ENCODE measurements around the gene IGLON5. TPM values are rescaled to one million over a fixed set of nuclear protein-coding genes. Genes with fewer than 3 reads are reported as not detected.

IGLON5 gene
- not detected for total RNA-seq

- Histone ChIP-seq H3K9me3 (peaks cover 0 to 22% (median 0%) of the 10 kb centered on the region in 3 donors), H3K36me3 (no peaks in the 10 kb centered on the region), H3K4me3 (no peak within 1 kb of the TSS), H3K27me3 (peaks cover 95% of the 10 kb centered on the region), H3K27ac (no peak within 1 kb of the TSS), H3K4me1 (no peaks in the 10 kb centered on the region)
- no peak for ATAC-seq
- 0% methylated on average over 2 of the region's 76 CpGs; no CpG with 5 or more reads in 1 of the 2 donors for WGBS, 2 donors (ENCODE audit: low coverage in 1 of 2)
- TF ChIP-seq EP300 (IDR thresholded peaks at IDR 0.05) (no peak), CTCF (IDR thresholded peaks at IDR 0.05) (no peak), POLR2AphosphoS5 (IDR thresholded peaks at IDR 0.05) (no peak), POLR2A (IDR thresholded peaks at IDR 0.05) (no peak)
Observed at GRCh38 chr19:51311351-51312257, at the start of gene IGLON5. Gene IGLON5, plus strand, starts transcription at chr19:51311644. Its CDS starts 204 bp downstream, at chr19:51311848.

GRCh38 chr19:51263808-51264207, 47.6 kb upstream of the IGLON5 start:
- TF ChIP-seq EP300 (IDR thresholded peaks at IDR 0.05): no peak
- no peak for TF ChIP-seq POLR2AphosphoS5 (IDR thresholded peaks at IDR 0.05)
- TF ChIP-seq CTCF (IDR thresholded peaks at IDR 0.05): no peak
- no peak for TF ChIP-seq POLR2A (IDR thresholded peaks at IDR 0.05)
- Histone ChIP-seq H3K27ac (no peak overlapping the region), H3K4me1 (no peaks in the 10 kb centered on the region), H3K36me3 (no peaks in the 10 kb centered on the region), H3K9me3 (peaks cover 0 to 4% (median 0%) of the 10 kb centered on the region in 3 donors), H3K27me3 (peaks cover 41% of the 10 kb centered on the region), H3K4me3 (no peak overlapping the region)
- no peak for ATAC-seq
- WGBS, 2 donors (ENCODE audit: low coverage in 1 of 2): 60 to 83% methylated on average over 2 to 4 of the region's 4 CpGs

GRCh38 chr19:51271067-51271466, 40.4 kb upstream of the IGLON5 start:
- no peak overlapping the region for H3K27ac ChIP-seq
- no peak for TF ChIP-seq POLR2AphosphoS5 (IDR thresholded peaks at IDR 0.05)
- TF ChIP-seq EP300 (IDR thresholded peaks at IDR 0.05): no peak
- no peak for TF ChIP-seq CTCF (IDR thresholded peaks at IDR 0.05)
- TF ChIP-seq POLR2A (IDR thresholded peaks at IDR 0.05): no peak
- H3K4me3 ChIP-seq: no peak overlapping the region
- H3K4me1 ChIP-seq: no peaks in the 10 kb centered on the region
- H3K27me3 ChIP-seq: peaks cover 20% of the 10 kb centered on the region
- WGBS, 2 donors (ENCODE audit: low coverage in 1 of 2): no CpG with 5 or more reads among the region's 26 CpGs
- ATAC-seq: no peak
- no peaks in the 10 kb centered on the region for H3K9me3 ChIP-seq
- H3K36me3 ChIP-seq: no peaks in the 10 kb centered on the region

- Histone ChIP-seq H3K9me3 (no peaks in the 10 kb centered on the region), H3K27ac (no peak overlapping the region), H3K27me3 (peaks cover 21% of the 10 kb centered on the region), H3K36me3 (no peaks in the 10 kb centered on the region), H3K4me3 (no peak overlapping the region), H3K4me1 (no peaks in the 10 kb centered on the region)
- no peak for ATAC-seq
- 47 to 60% methylated on average over 6 of the region's 6 CpGs for WGBS, 2 donors (ENCODE audit: low coverage in 1 of 2)
- TF ChIP-seq POLR2A (IDR thresholded peaks at IDR 0.05): no peak
- no peak for TF ChIP-seq POLR2AphosphoS5 (IDR thresholded peaks at IDR 0.05)
- no peak for TF ChIP-seq EP300 (IDR thresholded peaks at IDR 0.05)
- no peak for TF ChIP-seq CTCF (IDR thresholded peaks at IDR 0.05)
Observed at GRCh38 chr19:51272183-51272810, 39.1 kb upstream of the IGLON5 start.

Data from gastroesophageal sphincter (tissue), 4 donors.